ENCODE results near the gene C12orf75. TPM values are rescaled to one million over a fixed set of nuclear protein-coding genes. Genes with fewer than 3 reads are reported as not detected.
"Not testable (repeated sequence)": the region's sequence is repeated elsewhere in the genome, so short reads cannot be mapped to it uniquely, and the experiment has no call there.

C12orf75 gene
- total RNA-seq, 1 donor from 2014 or later: 94.9 TPM

DNA sequence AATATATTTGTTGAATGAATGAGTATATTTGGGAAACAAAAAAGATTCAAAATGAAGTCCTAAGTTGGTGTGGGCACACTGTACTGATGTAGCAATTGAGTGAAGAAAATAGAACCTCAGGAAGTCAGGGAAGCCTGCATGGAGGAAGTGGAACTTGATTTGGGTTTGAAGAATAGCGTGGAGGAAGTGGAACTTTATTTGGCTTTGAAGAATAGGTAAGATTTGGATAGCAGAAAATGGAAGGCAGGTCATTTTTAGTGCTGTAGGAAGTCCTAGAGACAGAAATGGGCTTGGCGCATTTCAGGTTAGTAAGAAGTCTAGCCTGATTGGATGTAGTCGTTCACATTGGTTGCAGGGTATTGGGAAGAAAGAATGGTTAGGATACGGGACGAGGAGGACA is 5.4 kb downstream of the C12orf75 start:
- DNase-seq (ENCODE audit: low spot score): no peak

DNA sequence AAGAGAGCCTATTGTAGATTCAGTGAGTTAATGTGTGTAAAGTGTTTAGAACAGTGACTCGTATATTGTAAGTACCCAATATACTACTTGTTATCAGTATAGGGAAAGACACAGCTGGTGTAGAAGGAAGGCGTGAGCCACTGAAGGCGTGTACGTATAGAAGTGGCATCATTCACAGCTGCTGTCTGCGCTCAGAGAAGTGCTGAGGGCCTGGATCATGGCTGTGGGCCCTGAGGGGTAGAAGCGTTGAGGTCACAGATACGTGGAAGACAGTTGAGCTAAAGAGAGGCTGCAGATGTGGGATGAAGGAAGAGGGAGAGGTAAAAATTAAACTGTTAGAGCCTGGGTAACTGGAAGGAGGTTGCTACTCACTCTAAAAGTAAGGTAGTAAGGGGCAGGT is 5.9 kb downstream of the C12orf75 start:
- no peak for DNase-seq (ENCODE audit: low spot score)

DNA sequence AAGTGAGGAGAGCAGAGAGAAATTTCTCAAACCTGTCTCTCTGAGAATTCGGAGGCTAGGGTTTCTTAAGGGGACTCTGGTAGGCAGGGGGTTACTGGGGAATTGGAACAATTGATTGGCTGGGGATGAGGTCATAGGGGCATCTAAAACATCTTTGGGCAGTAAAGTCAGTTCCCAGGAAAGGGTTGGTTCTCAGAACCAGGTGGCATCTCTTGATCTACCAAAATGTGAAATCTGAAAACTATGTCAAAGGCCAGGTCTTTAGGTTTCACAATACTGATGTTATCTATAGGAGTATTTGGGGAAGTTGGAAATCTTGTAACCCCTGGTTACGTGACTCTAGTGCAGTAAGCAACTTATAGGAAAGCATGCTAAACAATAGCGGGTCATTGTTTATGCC is 6.9 kb downstream of the C12orf75 start:
- no peak for DNase-seq (ENCODE audit: low spot score)

DNA sequence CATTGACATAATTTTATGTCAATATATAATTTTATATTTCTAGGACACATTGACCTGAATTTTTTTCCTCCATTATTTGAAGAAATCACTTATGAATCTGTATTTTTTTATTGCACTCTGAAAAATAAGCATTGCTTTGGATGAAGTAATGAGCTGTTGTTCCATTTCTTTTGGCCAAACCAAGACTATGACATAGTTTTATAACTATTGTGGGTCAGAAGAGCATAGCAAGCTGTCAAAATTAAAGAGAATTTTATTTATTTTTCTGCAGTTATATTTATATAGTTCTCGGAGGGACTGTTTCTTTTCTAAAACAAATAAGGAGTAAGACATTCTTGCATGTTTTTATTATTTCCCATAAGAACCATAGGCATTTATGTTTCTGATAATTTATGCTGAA is 8.5 kb downstream of the C12orf75 start:
- no peak for DNase-seq (ENCODE audit: low spot score)

DNA sequence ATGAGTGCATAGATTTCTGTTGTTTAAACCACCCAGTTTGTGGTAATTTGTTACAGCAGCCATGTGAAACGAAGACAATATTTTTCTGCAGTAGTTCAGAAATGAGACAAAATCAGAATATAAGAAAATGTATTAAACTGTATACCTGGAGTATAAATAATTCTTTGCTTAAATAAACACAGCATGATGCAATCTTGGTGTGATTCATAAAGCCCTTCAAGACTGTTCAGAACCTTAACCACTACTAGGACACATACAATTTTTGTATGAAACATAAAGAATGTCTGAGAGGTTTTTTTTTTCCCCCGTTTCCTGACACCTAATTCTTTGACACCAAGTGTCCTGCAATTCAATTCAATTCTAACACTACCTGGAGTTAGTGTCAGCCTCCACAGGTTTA is 10.5 kb downstream of the C12orf75 start:
- DNase-seq (ENCODE audit: low spot score): no peak

DNA sequence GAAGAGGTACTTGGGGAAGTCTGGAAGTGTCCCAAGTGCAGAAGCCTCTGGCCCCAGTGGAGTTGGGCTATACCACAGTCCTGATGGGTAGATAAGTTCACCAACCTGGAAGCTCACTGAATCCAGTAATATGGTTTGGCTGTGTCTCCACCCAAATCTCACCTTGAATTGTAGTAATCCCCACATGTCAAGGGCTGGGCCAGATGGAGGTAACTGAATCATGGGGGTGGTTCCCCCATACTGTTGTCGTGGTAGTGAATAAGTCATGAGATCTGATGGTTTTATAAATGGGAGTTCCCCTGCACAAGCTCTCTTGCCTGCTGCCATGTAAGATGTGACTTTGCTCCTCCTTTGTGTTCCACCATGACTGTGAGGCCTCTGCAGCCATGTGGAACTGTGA is 11.1 kb downstream of the C12orf75 start:
- not testable (repeated sequence) for DNase-seq (ENCODE audit: low spot score)

DNA sequence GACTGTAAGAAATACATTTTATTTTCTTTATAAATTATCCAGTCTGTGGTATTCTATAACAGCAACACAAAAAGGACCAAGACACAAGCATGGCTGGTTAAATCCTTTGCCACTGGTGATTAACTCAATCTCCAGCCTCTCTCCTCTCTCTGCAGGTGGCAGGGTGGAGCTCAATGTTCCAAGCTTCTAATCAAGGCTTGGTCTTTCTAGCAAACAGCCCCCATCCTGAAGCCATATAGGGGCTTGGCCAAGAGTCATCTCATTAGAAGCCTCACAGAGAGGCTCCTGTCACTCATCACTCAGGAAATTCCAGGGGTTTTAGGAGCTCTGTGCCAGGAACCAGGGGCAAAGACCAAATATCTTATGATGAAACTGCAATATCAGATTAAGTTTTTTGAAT is 12.0 kb downstream of the C12orf75 start:
- DNase-seq (ENCODE audit: low spot score): no peak

DNA sequence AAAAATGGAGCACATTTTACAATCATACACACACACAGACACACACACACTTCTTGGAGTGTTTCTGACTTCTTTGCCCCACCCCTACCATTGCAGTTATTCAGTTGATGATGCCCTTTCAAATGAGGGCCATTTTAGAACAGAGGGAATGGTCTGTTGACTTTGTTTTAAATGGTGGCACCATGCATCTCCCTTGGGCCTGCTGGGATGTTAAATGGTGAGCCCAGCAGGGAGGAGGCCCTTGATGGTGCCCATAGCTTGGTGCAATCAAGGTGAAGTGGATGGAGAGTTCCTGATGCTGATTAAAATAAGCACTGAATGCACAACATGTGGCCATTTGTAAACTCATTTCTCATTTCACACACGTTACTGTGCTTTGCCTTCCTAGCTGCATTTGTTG is 13.3 kb downstream of the C12orf75 start:
- DNase-seq (ENCODE audit: low spot score): no peak

DNA sequence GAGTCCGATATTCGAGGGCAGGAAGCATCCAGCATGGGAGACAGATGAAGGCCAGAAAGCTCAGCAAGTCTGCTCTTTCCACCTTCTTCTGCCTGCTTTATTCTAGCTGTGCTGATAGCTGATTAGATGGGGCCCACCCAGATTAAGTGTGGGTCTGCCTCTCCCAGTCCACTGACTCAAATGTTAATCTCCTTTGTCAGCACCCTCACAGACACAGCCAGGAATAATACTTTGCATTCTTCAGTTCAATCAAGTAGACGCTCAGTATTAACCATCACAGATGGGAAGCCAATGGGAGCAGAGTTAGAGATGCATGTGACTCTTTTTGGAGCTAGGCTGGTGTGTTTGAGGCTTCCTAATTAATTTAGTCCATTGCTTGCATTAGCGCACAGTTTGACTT is 17.0 kb downstream of the C12orf75 start:
- DNase-seq (ENCODE audit: low spot score): no peak

DNA sequence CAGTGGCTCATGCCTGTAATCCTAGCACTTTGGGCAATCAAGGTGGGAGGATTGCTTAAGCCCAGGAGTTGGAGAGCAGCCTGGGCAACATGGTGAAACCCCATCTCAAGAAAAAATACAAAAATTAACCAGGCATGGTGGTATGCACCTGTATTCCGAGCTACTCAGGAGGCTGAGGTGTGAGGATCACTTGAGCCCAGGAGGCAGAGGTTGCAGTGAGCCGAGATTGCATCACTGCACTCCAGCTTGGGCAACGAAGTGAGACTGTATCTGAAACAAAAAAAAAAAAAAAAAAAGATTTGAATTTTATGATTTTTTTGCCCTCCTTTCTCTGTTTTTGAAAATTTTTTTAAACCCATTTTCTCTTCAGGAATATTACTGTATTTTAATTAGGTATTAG is 17.7 kb downstream of the C12orf75 start:
- DNase-seq (ENCODE audit: low spot score): no peak

DNA sequence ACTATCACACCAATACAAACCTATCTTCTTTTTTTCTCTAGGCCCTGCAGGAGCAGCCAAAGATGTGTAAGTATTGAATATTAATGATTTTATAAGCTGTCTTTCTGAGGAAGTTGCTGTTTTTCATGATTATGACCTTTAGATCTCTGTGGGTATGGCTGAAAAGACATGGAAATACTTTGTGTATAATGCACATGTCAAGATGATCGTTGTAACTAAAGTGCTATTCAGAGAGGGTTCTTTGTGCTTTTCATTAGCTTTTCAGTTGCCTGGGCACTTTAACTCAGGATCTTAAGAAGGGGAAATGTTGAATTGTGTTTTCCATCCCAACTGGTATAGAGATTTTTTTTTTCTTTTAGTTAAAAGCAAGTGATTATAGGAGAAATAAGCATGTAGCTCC is 18.1 kb downstream of the C12orf75 start:
- DNase-seq (ENCODE audit: low spot score): no peak

DNA sequence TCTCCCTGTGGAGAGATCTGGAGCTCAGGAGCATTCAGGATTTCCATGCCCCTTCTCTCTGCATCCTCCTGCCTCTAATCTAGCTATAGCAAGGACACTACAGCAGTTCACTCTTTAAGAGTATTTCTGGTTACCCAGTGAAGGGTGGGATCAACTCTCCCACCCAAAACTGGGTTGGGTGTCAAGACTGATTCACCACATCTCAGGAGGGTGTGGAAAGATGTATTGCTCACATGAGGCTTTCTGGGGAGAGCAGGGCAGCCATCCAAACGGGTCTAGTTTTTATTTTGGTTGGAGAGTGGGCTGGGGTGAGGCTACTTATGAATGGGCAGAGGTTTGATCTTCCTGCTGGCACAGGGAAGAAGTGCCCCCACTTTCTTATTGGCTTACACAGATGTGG is 18.6 kb downstream of the C12orf75 start:
- DNase-seq (ENCODE audit: low spot score): no peak

DNA sequence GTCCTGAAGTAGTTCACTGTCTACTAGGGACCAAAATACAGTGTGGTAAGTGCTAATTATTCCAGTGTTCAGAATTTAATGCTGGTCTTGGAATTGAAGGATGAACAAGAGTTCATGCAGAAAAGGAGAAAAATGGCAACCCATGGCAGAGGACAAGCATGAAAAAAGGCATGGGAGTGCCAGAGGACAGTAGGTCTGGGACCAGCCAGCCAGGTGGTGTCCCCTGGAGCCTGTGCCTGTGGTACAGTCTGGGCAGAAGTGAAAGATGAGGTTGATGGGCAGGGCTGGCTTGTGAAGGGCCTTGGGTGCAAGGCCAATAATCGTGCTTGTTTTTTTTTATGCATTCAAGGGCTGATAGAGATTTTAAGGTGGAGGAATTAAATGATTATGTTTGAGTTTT is 21.0 kb downstream of the C12orf75 start:
- DNase-seq (ENCODE audit: low spot score): no peak

DNA sequence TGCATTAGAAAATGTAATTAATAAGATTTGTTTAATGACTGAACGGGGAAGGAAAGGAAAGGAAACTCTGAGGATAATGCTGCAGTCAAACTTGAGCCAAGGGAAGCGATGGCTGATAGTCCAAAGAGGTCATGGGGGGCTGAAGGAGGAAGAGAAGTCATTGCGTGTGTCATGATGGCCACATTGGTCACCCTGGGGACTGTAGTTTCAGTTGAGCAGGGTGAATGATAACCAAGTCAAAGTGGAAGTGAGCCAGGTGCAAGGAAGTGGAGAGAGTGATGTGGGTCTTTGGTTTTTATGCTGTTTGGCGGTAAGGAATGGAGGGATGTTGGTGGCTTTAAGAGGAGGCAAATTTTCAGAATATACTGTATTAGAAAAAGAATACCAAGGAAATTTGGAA is 21.6 kb downstream of the C12orf75 start:
- DNase-seq (ENCODE audit: low spot score): no peak

DNA sequence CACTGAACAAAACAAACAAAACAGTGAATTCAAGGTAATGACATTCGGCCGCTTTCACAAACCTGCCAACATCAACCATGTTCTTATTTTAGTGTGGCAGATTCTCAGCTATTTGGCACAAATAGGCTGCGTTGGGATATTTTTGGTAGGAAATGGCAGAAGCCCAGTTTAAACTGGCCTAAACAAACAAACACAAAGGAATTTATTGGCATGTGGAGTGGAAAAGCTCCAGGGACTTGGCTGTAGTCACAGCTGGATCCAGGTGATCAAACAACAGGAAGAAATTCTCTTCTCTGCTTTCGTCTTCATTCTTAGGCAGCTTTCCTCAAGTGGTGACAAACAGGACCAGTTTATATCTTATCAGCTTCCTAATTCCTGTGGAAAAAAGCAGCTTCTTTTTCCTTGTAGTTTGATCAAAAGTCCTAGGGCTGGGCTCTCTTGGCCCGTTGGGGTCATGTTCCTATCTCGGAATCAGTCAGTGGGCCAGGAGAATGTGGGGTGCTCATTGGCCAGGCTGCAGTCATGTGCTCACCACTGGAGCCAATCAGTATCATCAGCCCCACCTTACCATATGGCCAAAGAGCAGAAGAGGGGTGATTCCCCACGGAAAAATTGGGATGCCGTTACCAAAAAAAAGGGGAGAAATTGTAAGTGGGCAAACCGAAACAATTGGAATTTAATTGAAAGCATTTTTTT is 22.6 kb downstream of the C12orf75 start:
- no peak for DNase-seq (ENCODE audit: low spot score)

DNA sequence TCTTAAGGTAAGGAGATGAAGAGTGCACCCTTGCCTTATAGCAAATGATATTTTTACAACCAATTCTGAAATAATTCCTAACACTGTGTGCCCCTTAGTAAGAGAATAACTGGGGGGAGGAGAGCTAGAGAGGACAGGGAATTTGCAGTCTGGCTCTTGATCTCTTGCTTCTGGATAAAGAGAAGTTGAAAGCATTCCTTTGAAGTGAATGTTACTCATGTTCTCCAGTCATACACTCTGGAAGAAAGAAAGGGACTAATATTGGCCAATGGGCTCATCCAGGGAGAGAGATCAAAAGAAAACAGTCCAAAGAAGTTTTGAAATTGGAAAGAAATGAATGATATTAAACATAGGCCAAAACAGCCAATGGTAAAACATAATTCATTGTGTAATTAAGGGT is 25.3 kb downstream of the C12orf75 start:
- DNase-seq (ENCODE audit: low spot score): peak; percentile 71

DNA sequence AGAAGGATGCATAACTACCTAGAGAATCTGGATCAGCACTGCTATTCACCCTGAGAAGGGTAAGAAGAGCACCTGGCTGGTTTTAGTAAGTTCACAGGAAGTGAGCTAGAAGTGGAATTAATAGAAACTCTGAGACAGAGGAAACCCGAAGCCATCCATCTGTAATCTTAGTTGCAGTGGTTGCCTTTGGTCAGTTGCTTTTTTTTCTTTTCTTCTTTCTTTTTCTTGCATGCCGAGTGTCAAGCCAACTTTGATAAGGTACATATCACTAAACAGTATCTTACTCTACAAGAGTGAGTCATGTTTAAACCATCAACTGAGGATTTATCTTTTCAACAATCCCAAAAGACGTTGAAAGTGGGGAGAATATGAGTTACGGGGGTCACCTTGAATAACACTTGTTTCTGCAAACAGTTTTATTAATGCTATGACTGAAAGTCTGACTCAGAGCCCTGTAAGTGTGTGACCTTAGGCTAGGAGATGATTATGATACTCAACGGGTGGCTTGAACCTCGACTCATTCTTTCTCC is 26.7 kb downstream of the C12orf75 start:
- DNase-seq (ENCODE audit: low spot score): peak; percentile 62

DNA sequence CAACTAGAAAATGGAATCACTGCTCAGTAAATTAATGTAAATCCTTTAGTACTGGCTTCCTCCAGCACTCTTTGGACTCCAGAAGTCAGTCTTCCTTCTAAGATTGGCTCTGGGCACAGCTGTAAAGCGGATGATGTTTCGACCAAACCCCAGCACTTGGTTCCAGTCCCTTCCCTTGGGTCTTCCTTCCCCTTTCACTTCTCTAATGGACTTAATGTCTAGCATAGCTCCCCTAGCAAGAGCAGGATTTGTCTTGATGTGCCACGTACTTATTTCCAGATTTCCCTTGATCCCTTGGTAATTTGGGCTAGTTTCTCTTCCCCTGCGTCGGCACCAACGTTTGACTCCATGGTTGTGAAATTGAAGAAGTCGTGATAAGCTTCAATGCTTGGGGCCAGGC is 28.3 kb downstream of the C12orf75 start:
- DNase-seq (ENCODE audit: low spot score): peak; percentile 32

DNA sequence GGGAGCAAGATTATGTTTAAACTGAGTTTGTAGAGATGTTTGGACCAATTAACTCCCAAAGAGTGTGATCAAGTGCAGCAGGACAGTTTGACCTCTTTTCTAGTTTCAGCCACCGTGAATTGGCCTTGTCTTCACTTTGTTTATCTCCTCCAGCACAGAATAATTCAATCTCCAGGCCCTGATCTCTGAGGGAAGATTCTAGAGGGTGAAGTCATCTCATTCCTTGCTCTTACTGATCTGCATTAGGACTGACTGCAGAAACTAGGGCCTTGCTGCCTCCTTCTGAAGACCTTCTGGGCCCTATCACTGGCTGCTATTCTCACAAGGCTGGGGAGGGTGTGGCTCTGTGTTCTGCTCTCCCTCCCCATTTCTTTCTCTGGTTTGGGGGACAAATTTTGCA is 29.4 kb downstream of the C12orf75 start:
- DNase-seq (ENCODE audit: low spot score): peak; percentile 68

DNA sequence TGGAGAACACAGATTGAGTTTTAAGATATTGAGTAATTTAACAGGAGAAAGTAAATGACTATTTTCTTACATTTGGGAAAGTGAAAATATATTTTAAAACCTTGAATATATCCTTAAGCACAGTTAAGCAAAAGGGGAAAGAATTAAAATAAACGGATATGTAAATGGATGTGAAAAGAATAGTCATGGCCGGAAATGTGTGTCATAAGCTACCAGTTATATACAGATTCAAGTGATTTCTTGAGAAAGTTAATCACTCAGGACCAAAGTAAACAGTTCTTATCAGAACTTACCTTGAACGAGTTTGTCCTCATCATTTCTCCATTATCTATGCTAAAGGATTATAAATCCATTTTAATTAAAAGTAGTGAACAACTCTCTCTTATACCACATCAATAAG is 33.4 kb downstream of the C12orf75 start:
- no peak for DNase-seq (ENCODE audit: low spot score)

DNA sequence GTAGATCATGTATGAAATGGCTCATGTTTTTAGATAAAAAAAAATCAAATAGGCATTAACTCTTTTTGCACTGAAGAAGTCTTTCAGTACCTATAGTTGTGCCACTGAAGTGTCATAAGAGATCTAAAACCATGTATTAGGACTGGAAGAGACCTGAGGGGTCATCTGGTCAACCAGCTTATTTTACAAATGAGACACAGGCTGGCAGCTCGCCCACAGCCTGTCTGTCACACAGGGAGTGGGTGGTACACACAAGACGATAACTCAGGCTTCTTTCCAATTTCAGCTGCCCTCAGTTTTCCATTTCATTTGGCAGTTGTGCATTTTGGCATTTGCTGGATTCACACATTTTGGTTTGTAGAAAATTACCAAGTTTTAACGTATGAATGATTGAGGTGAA is 34.7 kb downstream of the C12orf75 start:
- no peak for DNase-seq (ENCODE audit: low spot score)

DNA sequence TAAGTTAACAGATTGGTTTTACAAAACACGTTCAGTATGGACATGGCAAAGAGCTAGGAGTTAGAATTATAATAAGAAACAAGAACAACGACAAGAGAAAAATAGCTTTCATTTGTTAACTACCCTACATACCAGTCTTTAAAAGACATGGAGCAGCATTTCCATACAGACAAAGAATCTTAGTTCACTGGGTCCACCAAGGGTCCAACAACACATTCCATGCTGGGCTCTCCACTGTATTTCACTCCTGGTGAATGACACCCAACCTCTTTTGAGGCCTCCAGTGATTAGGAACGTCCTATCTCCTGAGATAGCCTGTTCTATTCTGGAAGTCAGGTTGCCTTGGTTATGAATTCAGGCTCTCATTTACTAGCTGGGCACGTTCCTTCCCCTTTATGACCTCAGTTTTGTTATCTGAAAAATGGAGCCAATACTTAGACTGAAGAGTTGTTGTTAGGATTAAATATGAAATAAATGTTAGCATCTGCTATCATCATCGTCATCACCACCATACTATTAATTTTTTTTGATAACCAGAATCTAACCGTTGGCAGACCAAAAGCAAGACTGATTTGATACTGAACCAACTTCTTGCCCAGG is 37.7 kb downstream of the C12orf75 start:
- no peak for DNase-seq (ENCODE audit: low spot score)

DNA sequence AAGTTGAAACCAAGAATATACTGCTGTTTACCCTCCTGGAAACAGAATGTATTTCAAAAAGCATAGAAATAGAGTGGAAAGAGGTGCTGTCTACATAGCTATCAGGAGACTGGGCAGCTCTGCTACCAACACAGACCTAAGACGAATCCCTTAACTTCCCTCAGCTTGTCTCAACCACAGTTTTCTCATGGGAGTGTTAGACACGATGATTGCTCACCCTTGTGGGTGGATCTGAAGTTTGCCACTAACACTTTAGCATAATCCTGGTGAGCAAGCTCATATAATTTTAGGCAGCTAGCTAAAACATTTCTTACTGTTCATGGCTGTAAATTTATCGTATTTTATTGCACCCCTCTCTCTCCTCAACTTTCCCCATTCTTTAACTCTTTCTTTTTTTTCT is 38.5 kb downstream of the C12orf75 start:
- DNase-seq (ENCODE audit: low spot score): peak; percentile 78

DNA sequence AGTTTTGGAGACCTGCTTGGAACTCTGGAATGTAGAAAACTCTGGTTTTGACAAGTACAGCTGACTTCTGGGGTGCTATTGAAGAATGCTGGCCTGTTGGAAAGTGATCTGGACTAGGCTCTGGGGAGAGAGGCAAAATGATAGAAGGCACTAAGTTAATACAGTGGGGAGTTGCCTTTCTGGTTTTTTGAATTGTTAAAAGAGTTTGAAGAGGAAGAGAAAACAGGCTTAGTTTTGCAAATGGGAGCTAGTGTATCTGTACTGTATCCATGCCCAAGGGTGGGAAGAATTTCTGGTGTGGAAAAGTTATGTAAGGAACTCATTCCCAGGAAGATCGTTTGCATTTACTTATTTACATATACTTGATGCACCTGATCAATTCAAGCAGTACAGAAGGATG is 43.8 kb downstream of the C12orf75 start:
- DNase-seq (ENCODE audit: low spot score): no peak

All from umbilical cord (tissue), 2 donors.